GM12801 (cell line): ENCODE results near the gene ELK4.

Experiments used
- CTCF ChIP-seq: IDR thresholded peaks from one replicate; pipeline ENCODE4 v1.5.1; 2011; ENCODE audit warnings: control low read depth; ENCODE audit not compliant: insufficient read length; ENCODE audit errors: extremely low read depth

ELK4 gene

GRCh38 chr1:205593532-205593931, 38.3 kb downstream of the ELK4 start:
- no peak for TF ChIP-seq CTCF

DNA sequence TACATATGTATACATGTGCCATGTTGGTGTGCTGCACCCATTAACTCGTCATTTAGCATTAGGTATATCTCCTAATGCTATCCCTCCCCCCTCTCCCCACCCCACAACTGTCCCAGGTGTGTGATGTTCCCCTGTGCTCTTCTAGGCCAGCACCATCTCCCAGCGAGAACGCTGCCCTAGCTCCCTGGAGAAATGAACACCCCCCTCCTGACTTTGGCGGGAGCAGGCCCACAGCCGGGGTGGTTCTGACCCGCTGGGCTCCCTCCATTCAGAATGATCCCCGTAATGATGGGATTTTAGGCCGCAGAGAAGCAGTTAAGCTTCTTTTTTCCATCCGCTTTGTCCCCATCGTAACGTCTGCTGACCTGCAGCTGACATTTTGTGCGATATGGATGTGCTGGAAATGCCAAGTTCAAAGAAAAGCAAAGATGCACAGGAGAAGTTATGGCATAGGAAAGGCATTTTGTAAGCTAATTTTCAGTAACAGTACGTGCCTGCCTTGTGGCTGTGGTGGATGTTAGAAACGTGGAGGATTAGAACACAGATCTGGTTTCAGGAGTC, 39.3 kb downstream of the ELK4 start:
- no peak for TF ChIP-seq CTCF

DNA sequence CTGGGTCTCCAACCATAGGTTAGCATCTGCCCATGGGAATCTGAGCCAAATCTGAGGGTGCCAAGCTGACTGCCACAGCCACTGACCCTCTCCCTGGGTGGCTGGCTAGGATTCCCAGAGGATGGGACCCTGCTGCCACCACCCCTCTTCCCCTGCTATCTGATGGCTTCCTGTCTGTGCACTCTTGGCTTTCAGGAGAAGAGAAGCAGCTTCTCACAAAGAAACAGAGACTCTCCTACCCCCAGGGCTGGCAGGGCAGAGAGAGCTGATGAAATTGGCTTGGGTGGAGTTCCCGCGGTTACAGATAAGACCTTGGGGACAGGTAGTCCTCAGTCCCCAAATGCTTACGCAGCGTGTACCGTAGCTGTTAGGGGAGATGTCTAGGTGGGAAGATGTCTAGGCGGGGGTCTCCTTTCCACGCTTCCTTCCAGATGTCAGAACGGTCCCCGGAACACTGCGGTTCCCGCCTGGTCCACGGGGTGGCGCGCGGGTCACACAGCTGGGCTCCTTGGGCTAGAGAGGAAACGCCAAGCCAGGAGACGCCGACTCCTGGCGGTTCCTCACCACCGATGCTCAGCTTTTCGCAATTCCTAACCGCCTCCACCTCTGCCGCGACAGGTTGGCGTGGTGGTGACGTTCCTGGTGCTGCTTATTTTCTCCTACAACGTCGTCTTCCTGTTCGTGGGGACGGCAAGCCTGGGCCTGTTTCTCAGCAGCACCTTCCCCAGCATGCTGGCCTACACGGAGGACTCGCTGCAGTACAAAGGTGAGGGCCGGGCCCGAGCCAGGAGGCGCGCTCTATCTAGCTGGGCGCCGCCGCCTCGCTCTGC, 40.1 kb downstream of the ELK4 start:
- peak; percentile 88 for TF ChIP-seq CTCF

DNA sequence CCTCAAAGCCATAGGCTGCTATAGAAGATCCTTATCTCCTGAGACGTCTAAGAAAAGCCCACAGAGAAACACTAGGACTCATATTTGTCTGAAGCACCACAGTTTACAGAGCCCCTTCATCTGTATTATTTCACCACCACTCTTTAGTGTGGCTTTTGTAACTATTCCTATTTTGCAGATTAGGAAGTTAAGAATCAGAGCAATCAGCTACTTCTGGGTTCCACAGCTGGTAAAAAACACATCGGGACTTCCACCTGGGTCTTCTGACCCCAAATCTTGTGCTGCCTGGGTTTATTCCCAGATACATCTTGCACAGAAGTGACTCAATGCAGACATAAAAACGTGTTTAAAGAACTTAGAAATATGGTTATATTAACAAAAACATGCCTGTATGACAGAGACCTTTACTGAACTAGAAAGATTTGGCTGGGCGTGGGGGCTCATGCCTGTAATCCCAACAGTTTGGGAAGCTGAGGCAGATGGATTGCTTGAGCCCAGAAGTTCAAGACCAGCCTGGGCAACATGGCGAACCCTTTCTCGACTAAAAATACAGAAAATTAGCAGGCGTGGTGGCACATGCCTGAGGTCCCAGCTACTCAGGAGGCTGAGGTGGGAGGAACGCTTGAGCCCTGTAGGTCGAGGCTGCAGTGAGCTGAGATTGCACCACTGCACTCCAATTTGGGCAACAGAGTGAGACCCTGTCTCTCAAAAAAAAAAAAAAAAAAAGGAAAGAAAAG, 40.9 kb downstream of the ELK4 start:
- no peak for TF ChIP-seq CTCF

GRCh38 chr1:205590457-205590768, 41.4 kb downstream of the ELK4 start:
- no peak for TF ChIP-seq CTCF

DNA sequence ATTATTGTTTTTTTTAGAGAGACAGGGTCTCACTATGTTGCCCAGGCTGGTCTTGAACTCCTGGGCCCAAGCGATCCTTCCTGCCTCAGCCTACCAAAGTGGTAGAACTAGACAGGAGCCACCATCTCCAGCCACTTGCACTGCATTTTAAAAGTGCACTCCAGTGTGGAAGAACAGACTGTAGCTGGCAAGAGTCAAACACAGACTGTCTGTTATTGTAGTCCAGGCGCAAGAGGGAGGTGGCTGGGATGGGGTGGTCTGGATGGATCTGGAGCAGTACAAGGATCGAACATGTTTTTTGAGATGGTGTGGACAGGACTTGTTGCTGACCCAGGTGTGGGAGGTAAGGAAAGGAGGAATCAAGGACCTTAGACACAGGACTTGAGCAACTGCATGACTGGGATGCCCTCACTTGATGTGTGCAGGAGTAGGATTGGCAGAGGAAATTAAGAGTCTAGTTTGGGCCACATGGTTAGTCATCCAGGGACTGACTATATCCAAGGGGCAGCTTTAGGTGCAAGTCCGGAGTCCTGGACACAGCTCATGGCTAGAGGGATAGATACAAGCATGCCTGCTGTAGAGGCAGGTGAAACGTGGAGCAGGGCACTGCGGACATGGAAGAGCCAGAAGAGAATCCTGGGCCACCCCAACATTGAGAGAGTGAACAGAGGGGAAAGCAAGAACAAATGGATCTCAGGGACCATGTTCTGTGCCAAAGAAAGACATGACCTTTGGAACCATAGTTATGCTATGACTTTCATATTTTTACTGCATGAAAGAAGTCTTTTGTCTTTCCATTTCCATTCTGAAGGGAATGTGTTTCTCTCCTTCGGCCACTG, 42.0 kb downstream of the ELK4 start:
- TF ChIP-seq CTCF: no peak

DNA sequence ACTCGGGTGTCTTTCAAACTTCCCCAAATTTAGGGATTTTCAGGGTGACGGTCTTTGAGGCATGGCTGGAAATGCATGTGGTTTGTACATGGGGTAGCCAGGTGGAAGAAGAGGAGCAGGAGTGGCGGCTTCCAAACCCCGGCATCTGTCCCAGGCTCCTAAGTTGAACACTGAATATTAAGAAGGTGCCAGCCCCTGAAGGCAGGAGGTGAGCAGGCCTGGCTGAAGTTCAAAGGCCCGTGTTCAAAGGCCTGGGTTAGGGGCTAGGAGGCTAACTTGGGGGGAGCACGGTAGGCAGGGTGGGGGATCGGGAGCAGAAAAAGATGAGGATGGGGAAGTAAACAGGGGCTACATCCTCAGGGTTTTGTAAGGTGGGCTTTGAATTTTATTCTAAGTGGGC, 42.8 kb downstream of the ELK4 start:
- no peak for TF ChIP-seq CTCF
